Activated CD4-positive, alpha-beta T cell treated with anti-CD3 and anti-CD28 coated beads, Interleukin-2, amount 50 U/mL, for 1 hour (primary cell): Measurements from ENCODE around the gene STUM.
"Not testable (repeated sequence)": the region's sequence is repeated elsewhere in the genome, so short reads cannot be mapped to it uniquely, and the experiment has no call there.

Experiments
- DNase-seq: peaks from one replicate; pipeline ENCODE4 v3.0.0-alpha.2; 2020

Gene STUM

DNA sequence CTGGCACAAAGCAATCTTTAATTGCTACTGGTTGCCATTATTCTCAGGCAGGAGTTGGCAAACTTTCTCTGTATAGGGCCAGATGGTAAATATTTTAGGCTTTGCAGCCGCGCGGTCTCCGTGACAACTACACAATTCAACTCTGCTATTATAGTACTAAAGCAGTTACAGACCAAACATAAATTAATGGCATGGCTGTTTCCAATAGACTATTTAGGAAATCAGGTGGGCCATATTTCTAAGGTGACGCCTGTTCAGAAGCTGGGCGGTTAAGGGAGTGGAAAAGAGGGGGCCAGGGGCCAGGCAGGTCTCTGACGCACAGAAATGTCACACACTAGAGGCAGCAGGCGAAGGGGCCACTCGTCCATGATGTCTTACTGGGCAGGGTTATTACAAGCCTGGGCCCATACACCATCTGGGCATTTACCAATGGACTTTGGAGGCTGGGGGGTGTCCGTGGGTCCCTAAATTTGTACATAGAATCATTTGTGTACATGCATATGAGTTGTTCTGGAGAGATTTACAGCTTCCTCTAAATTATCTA is 80.1 kb downstream of the STUM start:
- no peak for DNase-seq

DNA sequence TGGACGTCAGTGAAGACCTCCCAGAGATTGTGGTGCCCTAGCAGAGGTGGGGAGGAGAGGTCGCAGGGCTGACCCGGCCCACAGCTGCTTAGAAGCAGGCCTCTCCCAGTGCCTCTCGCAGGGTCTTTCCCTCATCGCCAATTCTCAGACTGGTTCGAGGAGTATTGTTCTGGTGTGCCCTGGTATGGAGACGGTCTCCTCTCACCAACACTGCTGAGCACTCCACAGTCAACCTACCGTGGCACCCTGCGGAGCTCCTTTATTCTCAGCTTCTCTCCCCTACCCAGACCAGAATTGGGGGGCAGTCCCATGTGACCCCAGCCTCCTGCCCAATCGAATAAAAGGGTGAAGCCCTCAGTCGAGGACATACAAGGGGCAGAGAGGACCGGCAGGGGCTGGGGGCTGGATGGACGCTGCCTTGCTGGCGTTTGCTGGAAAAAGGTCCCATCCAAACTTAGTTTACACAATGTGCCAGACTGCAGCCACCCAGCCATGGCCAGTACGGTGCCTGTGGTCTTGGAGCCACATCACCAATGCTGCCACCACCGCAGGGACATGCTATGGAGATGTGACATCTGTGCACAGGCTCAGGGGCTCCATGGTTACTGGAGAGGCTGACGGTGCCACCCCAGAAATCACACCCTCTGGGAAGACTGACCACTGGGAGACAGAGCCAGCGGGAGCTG is 80.8 kb downstream of the STUM start:
- DNase-seq: no peak

DNA sequence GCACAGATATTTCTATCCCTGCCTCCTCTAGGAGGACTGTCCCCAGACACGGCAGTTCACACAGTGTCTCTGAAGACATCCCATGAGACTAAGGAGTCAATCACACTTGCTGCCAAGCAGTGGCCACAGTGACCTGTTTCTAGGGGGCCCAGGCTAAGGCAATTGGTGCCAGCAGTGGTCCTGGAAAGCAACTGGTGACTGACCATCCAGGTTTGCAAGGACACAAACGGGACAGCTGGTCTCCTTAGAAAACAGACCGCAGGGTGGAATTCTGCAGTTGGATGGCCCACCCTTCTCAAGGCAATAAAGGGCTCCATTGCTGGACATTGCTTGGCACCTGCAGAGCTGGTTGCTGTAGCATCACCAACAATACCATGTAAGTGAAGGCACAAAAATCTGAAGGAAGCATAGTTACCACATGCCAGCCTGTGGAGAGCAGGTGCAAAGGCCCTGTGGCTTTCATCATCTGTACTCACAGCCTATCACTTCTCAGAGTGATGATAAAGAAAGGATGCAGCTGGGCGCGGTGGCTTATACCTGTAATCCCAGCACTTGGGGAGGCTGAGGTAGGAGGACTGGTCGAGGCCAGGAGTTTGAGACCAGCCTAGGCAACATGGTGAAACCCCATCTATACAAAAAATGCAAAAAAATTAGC is 81.5 kb downstream of the STUM start:
- no peak for DNase-seq

DNA sequence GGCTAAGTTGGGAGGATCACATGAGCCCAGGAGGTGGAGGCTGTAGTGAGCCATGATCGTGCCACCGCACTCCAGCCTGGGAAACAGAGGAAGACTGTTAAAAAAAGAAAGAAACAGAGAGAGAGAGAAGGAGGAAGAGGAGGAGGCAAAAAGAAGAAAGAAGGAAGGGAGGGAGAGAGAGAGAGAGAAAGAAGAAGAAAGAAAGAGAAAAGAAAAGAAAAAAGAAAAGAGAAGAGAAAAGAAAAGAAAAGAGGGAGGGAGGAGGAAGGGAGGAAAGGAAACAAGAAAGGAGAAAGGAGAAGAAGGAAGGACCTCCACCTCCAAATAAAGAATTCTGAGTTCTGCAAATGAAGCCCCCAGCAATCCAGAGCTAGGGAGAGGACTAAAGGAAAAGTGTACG is 82.0 kb downstream of the STUM start:
- DNase-seq: no peak

DNA sequence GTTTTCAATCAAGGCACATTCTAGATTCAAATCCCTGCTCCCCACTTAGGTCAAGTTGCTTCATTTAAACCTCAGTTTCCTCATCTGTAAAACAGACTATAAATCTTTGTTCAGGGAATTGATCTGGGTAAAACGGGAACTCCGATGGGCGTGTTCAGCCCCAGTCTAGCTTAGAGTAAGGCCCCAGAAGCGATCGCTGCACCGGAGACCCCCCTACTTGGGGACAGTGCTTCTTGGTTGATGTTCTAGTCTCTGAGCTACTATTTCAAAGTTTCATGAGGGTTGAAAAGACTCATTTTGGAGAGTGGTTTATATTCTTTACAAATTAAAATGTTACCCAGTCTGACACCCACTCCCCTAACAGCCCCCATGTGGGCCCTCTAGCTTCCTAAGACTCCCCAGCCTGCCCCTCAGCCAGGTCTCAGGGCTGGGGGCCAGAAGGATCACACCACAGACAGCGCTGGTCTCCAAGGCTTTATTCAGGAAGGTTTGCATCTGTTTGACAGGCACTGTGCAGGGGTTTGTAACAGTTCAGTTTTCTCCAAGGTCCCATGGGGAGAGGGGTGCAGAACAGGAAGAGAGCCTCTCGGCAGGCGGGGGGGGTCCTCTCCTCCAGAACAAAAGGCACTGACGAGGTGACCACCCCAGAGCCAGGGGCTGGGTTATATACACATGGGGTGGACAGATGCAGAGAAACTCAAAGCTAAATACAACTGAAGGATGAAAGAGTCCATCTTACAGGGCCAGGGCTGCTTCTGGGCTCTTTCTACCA is 82.9 kb downstream of the STUM start:
- no peak for DNase-seq

DNA sequence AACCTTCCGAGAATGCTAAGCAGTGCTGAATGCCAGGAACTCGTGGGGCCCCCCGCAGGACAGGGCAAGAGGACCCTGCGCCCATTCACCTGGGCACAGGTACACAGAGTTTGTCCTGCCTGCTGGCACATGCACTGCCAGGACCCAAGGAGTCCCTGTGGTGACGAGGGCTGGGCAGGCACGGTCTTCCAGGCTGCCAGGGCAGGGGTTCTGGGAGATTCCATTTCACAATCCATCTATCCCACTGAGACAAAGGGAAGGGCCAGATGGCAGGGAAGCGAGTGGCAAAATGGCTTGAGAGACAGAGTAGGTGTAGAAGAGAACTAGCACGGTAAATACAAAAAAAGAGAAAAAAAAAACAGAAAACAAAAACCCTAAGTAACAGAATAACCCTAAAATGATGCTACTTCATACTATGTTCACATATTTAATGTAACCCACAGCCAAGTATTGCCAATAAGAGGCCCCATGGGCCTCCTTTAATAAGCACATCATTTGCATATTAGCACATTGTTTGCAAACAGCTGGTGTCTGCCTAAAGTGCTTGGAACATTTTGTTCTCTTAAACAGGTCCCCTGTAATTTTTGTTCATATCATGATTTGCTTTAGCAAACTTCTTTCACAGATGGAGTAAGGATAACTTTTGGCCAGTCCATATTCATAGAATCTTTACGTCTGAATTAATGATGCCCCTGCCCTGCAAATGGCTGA is 83.8 kb downstream of the STUM start:
- no peak for DNase-seq

DNA sequence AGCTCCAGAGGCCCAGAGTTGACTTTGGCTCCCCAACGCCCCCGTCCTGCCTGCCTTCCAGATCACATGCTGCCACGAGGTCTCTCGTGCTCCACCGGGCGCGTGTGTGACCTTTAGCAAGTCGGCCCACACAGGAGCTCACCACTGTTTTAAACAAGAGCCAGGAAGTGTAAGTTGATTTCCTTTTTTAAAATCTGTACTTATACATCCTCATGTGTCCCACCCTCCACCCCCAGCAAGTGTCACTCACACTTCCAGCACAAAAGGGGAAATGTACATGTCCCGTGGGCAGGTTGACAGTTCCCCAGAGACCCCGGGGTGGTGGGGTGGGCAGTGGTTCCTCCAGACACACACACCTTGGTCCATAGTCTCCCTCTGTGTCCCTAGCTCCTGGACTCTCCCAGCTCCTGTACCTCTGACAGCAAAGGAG is 84.4 kb downstream of the STUM start:
- DNase-seq: no peak

DNA sequence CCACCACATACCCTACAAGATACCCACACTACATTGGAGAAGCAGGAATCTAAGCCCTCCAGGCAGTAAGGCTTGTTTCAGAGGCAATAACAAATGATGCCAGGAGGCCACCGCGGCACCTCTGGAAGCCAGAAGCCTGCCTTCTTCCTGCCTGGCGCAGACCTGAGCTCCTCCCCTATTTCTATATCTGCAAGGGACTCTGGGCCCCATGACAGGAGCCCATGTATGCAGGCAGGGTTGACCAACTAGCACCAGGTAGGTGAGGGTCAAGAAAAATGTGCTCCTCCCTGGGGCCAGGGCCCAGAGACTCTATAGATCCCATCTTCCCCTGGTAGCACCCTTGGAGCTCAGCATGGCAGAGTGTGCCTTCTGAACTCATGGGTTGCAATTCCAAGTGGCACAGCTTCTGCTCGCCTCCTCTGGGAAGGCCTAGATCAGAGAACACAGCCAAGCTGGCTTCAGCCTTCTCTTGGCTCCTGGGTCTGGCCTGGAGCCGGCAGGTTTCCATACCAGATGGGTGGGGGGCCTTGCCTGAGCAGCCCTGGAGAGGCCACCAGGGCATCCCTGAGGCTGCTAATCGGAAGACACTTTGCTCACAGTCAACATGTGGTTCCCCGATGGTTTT is 85.1 kb downstream of the STUM start:
- no peak for DNase-seq

DNA sequence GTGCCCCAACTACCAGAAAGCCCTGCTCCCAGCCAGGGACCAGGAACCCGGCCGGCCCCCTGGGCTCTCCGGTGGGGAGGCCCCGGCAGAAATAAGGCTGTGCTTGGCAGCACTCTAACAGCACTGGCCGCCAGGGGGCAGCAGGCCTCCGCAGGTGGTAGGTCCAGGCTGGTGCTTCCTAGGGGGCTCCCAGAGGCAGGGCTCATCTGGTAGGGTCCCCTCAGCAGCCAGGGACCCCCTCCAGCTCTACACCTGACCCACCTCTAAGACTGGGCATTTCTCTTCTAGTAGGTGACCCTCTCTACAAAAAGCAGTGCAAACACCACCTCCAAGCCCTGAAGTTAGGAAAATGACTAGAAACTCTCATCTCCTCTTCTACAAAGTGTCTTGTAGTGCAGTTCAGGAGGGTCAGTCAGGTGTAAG is 85.6 kb downstream of the STUM start:
- DNase-seq: peak; percentile 83

DNA sequence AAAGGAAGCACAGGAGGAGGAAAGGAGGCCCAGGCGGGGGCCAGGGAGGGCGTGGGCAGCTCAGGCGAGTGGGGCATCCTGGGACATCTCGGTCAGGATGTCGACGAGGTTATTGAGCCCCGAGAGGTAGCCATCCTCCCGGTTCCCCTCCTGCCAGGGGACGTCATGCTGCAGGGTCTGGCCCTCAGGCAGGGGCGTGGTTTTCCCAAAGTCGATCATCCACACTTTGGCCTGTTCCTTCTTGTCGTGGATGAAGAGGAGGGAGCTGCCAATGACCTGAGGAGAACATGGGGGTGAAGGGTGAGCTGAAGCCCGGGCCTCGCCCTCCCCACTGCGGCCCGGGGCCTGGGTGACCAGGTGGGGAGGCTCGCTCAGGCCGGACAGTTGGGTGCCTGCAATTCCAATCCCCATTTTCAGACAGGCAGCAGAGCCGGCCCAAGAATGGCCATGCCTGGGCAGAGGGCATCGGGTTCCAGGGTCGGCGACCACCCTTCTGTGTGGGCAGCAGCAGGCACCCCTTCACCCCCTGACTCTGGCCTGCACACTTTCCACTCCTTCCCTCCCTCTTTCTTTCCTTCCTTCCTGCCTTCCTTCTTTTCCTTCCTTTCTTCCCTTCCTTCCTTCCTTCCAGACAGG is 86.2 kb downstream of the STUM start:
- DNase-seq: no peak

DNA sequence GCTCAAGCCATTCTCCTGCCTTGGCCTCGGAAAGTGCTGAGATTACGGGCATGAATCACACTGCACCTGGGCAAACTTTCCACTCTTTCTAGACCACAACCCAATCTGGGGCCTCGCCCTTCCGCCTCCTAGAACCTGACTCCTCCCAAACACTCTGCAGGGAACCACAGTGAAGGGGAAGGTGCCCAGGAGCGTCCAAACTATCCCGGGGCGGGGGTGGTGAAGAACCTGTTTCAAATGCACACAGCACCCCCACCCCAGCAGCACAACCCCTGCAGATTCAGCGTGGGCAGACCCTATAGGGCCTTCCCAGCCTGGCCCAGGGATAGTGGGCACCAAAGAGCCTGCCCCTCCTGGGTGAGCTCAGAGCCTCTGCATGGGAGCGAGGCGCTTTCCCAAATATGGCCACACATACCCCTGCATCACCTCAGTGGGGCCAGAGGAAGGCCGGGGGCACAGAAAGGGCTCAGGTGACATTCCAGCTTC is 86.9 kb downstream of the STUM start:
- DNase-seq: peak; percentile 58

DNA sequence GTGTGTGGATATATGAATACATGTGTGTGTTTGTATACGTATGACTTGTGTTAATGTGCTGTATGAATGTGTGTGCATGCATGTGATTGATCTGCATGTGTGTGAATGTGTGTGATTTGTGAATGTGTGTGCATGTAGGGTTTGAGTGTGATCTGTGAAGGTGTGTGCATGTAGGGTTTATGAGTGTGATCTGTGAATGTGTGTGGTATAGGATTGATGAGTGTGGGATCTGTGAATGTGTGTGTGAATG is 88.2 kb downstream of the STUM start:
- DNase-seq: no peak

DNA sequence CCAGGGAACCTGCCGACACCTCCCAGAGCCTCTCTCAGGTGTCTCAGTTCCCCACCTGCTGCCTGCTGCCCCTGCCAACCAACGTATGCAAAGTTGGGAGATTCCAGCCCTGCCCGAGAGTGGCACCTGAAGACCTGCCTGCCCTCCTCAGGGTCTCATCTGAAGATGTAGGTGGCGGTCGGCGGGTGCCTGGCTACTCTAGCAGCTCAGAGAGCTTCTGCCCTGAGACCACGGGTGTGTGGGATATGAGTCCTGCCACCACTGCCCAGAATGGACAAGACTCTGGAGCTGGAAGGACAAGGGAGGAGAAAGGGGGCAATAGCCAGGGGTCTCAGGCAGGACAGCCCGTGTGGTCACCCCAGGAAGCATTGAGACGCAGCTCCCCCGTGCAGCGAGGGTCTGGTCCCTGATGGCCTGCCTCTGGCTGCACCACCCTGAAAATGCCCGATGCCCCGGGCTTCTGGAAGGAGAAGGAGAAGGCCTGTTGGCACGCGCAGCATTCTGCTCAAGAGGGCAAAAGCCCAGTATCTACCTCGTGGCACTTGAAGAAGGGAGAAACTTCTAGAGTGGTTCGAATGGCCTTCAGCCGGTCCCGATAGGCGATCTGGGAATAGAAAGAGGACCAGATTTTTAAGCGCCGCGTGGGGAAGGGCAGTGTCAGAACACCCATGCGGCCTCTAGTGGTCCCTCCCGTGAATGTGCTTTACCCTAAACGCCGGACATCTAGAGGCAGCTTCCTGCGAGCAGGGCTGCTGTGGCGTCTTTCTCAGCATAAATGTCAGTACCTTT is 88.8 kb downstream of the STUM start:
- no peak for DNase-seq

DNA sequence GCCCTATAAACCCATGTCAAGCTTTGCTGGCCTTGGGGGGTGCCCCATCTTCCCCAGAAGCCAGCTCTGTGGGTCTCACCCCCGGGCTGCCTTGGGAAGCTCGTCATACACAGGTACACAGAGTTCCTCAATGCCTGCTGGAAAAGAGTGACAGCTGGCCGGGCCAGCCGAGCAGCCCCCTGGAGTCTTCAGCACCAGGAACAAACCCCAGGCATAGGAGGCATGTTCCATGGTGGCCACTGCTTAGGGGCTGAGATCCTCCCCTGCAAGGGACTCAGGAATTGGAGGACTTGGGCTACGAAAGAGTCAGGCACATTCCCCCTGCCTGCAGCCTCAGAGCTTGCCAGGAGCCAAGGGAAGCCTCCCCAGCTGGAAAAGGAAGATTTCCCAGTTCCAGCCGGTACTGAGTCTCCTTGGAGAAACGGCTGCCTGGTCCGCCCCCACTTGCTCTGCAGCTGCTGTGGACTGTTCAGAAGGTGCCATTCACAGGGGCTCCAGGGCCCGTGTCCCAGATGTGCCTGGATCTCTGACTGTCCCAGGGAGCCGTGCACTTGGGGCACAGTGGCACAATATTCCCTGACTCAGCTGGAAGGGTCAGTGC is 89.5 kb downstream of the STUM start:
- no peak for DNase-seq

DNA sequence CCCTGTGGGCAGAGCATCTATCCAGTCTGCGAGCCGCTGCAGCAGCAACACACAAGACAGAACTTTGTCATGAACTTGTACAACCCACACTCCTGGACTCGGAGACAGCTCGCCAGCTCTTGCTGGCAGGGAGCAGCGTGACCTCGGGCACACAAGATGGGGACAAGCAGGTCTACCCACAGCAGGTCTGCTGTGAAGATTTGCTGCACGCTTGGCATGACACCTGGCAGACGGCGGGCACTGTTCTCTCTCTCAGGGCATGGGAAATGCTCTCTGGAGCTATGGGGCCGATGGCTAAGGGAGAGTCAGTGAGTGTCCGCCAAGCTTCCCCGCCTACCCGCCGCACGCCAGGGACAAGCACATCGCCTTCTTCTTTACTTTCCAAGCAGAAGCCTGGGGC is 90.0 kb downstream of the STUM start:
- no peak for DNase-seq

DNA sequence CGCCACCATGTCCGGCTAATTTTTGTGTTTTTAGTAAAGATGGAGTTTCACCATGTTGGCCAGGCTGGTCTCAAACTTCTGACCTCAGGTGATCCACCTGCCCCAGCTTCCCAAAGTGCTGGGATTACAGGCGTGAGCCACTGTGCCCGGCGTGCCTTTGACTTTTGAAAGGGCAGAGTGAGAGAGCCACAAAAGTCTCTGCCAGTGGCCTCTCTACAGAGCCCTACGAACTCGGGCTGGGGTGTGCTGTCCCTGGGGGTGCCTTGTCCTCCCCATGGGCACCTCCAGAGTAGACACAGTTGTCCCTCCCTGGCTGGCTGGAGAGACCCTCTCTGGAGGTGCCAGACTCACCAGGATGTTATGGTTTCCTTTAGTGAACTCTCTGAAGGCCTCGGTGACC is 90.6 kb downstream of the STUM start:
- DNase-seq: not testable (repeated sequence)

DNA sequence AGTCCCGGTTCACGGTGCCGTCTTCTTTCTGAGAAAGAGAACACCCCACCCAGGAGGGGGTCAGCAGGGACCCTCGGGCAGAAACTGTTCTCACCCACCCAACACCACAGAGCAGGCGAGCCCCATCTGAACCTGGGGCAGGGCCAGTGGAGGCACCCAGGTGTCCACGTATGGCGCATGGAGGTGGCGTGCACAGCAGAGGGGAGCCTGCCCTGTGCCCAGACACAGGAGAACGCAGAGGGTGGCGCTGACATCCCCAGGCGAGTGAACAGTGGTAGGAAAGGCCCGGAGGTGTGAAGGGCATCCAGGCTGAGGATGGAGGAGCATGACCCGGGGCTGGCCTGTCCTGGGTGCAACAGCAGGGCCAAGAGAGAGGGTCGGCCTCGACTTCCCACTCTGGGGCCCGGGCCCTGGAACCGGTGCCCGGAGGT is 91.1 kb downstream of the STUM start:
- no peak for DNase-seq

DNA sequence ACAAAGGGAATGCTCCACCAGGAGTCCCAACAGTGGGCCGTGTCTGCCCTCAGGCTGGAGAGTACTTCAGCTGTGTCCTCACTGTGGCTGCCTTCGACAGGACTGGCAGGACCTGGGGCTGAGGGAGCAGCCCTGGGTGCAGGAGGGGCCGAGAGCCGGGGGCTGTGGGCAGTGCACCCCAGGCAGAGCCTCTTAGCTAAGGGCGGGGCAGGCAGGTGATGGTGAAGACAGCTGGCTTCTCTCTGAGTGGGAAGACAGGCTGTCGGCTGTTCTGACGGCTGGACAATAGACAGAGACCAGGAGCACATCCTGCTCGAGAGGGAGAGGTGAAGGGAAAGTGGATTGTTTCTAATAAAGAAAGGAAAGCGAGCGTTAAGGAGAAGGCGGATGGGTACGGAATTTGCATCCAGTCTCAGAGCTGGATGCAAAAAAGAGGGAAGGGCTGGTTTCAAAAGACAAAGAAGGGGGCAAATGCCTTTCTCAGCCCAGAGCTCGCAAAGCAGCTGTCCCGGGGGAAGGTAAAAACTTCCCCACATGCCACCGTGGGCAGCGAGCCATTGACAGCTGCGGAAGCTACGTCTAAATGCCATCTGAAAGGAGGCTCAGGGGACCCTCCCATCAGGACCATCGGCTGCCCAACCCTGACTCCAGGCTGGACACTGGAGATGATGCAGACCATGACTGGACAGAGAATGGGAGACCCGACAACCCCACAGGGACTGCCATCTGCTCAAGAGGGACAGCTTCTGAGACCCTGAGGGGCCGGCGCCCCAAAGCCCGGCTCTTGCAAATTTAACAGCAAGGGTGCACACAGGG is 92.0 kb downstream of the STUM start:
- no peak for DNase-seq

DNA sequence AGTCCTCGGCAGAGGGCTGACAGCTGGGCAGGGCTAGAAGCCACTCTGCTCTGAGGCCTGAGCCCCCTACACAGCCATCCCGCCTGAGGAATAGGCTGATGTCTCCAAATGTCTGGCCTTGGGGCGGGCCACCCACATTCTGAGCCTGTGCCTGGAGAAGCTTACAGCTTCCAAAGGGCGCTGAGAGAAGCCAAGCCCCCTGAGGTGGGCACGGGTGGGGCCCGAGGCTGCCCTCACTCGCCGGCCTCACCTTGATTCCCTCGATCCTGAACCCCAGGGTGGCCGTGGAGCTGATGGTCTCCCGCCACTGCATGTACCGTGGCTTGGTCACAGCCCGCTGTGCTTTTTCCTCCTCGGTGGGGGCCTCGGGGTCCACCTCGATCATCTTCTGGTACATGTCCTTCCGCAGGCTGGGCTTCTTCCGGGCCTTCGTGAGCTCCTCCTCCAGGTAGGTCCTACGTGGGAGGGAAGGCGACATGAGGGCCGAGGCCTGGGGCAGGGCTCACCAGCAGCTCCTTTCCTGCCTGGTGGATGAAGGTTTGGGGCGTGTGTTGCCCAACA is 93.2 kb downstream of the STUM start:
- no peak for DNase-seq

DNA sequence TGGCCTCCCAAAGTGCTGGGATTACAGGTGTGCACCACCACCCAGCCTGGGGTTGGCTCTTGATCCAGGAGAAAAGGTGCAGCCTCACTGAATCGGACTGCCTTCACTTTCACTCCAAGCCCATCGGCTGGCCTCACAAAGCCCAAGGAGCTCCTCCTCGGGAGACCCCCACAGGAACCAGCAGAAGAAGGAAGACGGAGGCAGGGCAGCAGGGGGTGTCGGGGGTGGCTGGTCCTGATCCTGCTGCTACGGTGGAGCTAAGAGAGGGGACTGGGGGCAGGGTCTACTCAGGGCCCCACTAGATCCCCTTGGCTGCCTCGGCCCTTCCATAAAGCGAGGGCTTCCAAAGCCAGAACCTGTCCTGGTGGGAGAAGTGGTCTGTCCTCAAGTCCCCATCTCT is 93.9 kb downstream of the STUM start:
- DNase-seq: no peak
